Activated CD4-positive, alpha-beta T cell treated with anti-CD3 and anti-CD28 coated beads for 36 hours (primary cell): ENCODE data around the gene CDH9. TPM values are rescaled to one million over a fixed set of nuclear protein-coding genes. Genes with fewer than 3 reads are reported as not detected.
"Not testable (repeated sequence)": the region's sequence is repeated elsewhere in the genome, so short reads cannot be mapped to it uniquely, and the experiment has no call there.

Source experiments
- ATAC-seq: fragments of 200-7000 bp; cut with Tn5 transposase; one replicate; pipeline ENCODE4 v1.10.0; 2021; ENCODE audit warnings: mild to moderate bottlenecking, moderate library complexity
- CTCF ChIA-PET: fragments of 350-600 bp; sonication (Branson Sonifier 250); formaldehyde crosslinking; loops from one replicate; lab custom pipeline; 2021; ENCODE audit warnings: antibody characterized with exemption; lab: Charles Lee
- POLR2A ChIA-PET: fragments of 350-600 bp; sonication (Branson Sonifier 250); formaldehyde crosslinking; loops from one replicate; lab custom pipeline; 2021; ENCODE audit warnings: antibody characterized with exemption, inconsistent platforms; lab: Charles Lee
- DNase-seq: peaks from one replicate; pipeline ENCODE4 v3.0.0-alpha.2; 2020
- H3K27ac Mint-ChIP-seq: one replicate; pipeline ENCODE4 v1.8.0; 2021; ENCODE audit warnings: mixed read lengths
- H3K27me3 Mint-ChIP-seq: one replicate; pipeline ENCODE4 v1.8.0; 2021; ENCODE audit warnings: mixed read lengths
- H3K36me3 Mint-ChIP-seq: one replicate; pipeline ENCODE4 v1.8.0; 2021; ENCODE audit warnings: low read depth, mixed read lengths
- H3K4me1 Mint-ChIP-seq: one replicate; pipeline ENCODE4 v1.8.0; 2021; ENCODE audit warnings: mixed read lengths
- H3K4me3 Mint-ChIP-seq: one replicate; pipeline ENCODE4 v1.8.0; 2021; ENCODE audit warnings: mild to moderate bottlenecking, moderate library complexity, mixed read lengths
- H3K9me3 Mint-ChIP-seq: one replicate; pipeline ENCODE4 v1.8.0; 2021; ENCODE audit warnings: low read depth, mixed read lengths
- intact Hi-C, 2 experiments: fragments of 100-400 bp; cut with DNase I in 1 of 2; cut with micrococcal nuclease in 1 of 2; formaldehyde crosslinking; loops; one replicate each; pipeline versions ENCODE4 v1.14.2 to v1.15.1; 2022 to 2024; cut with DNase I, micrococcal nuclease
- total RNA-seq, 2 experiments: library from RNA; stranded (reverse); gene quantifications; one replicate each; pipeline ENCODE4 v1.2.3, GENCODE V29; 2021

CDH9 gene
- total RNA-seq, 2 experiments from 2014 or later: not detected

DNA sequence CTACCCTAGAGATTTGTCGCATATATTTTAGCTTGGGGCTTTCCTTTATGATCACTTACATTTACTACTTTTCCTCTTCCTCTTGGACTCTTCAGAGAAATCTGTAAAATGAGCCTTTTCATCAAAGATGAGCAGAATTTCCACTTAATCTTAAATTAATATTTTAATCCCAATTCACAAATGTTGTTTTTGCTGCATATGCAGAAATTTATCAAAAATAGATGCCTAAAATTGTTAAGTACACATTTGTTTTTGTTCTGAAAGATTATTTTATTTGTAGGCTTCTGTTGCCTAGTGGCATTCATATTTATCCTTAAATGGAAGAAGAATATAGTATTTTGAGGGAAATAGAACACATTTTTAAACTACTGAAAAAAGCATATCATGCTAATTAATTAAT is 168.6 kb downstream of the CDH9 start:
- ATAC-seq: no peak
- H3K36me3 Mint-ChIP-seq: no peaks in the 10 kb centered on the region
- intact Hi-C loops: no loop called here
- no peak for DNase-seq
- H3K27ac Mint-ChIP-seq: no peak overlapping the region
- H3K4me3 Mint-ChIP-seq: no peak overlapping the region
- peaks cover 7% of the 10 kb centered on the region for H3K9me3 Mint-ChIP-seq
- CTCF ChIA-PET: no interaction called here
- H3K27me3 Mint-ChIP-seq: no peaks in the 10 kb centered on the region
- H3K4me1 Mint-ChIP-seq: no peaks in the 10 kb centered on the region
- POLR2A ChIA-PET: no interaction called here

DNA sequence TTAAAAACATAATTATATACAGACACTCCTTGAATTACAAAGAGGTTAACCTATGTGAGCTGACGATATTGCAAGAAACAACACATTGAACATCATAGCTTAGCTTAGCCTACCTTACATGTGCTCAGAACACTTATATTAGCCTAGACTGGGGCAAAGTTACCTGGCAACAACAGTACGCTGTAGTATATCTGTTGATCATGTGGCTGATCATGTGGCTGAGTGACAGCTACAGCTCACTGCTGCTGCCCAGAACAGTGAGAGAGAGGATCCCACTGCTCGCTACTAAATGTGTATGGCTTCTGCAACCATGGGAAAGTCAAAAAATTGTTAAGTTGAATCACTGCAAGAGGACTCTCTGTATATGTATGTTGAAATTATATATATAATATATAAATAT is 169.9 kb downstream of the CDH9 start:
- DNase-seq (no peak), ATAC-seq (no peak)
- no peaks in the 10 kb centered on the region for H3K36me3 Mint-ChIP-seq
- no peak overlapping the region for H3K4me3 Mint-ChIP-seq
- CTCF ChIA-PET: no interaction called here
- H3K9me3 Mint-ChIP-seq: peaks cover 7% of the 10 kb centered on the region
- no peaks in the 10 kb centered on the region for H3K27me3 Mint-ChIP-seq
- POLR2A ChIA-PET: no interaction called here
- H3K27ac Mint-ChIP-seq: no peak overlapping the region
- intact Hi-C loops: no loop called here
- H3K4me1 Mint-ChIP-seq: no peaks in the 10 kb centered on the region

DNA sequence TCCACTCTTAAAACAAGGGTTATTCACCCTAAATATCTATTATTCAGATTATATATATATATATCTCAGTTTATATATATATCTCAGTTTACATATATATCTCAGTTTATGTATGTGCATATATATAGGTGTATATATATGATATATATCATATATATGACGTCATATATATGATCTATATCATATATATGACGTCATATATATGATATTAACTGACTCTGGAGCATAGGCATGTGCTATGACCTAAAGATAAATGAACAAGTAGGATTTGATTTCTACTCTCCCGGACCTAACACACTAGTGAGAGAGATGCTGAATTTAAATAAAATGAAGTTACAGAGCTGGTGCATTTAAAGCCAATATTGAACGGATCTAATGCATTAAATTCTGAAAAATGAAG is 174.3 kb downstream of the CDH9 start:
- H3K36me3 Mint-ChIP-seq: no peaks in the 10 kb centered on the region
- ChIA-PET POLR2A (no interaction called here), CTCF (no interaction called here)
- no peak overlapping the region for H3K4me3 Mint-ChIP-seq
- peaks cover 9% of the 10 kb centered on the region for H3K9me3 Mint-ChIP-seq
- H3K27me3 Mint-ChIP-seq: no peaks in the 10 kb centered on the region
- no peaks in the 10 kb centered on the region for H3K4me1 Mint-ChIP-seq
- no peak for ATAC-seq
- H3K27ac Mint-ChIP-seq: no peak overlapping the region
- intact Hi-C loops: no loop called here
- no peak for DNase-seq

DNA sequence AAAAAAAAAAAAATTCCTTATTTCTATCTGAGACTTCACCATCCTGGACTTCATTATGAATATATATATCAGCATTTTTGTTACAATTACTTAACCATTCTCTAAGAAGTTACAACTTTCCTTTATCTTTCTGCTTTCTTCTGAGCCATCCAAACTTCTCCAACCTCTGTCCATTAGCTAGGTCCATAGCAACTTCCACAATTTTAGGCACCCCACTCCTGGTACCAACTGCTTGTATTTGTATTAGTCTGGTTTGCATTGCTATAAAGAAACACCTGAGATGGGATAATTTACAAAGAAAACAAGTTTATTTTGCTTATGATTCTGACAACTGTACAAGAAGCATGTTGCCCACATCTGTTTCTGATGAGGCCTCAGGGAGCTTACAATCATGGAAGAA is 182.1 kb downstream of the CDH9 start:
- DNase-seq (no peak), ATAC-seq (no peak)
- Mint-ChIP-seq H3K36me3 (no peaks in the 10 kb centered on the region), H3K4me3 (no peak overlapping the region), H3K27me3 (no peaks in the 10 kb centered on the region), H3K9me3 (peaks cover 35% of the 10 kb centered on the region), H3K27ac (no peak overlapping the region), H3K4me1 (no peaks in the 10 kb centered on the region)
- CTCF ChIA-PET: no interaction called here
- intact Hi-C loops: no loop called here
- POLR2A ChIA-PET: no interaction called here

DNA sequence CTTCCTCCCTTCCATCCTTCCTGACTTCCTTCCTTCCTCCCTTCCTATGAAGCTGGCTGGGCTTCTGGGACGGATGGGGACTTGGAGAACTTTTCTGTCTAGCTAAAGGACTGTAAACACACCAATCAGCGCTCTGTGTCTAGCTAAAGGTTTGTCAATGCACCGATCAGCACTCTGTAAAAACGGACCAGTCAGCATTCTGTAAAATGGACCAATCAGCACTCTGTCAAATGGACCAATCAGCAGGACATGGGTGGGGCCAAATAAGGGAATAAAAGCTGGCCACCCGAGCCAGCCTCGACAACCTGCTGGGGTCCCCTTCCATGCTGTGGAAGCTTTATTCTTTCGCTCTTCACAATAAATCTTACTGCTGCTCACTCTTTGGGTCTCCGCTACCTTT is 185.9 kb downstream of the CDH9 start:
- CTCF ChIA-PET, DNase-seq, H3K4me3 Mint-ChIP-seq, POLR2A ChIA-PET, H3K36me3 Mint-ChIP-seq, H3K27ac Mint-ChIP-seq, H3K4me1 Mint-ChIP-seq, intact Hi-C loops, H3K27me3 Mint-ChIP-seq, ATAC-seq: not testable (repeated sequence)
- H3K9me3 Mint-ChIP-seq: peaks cover 26% of the 10 kb centered on the region

DNA sequence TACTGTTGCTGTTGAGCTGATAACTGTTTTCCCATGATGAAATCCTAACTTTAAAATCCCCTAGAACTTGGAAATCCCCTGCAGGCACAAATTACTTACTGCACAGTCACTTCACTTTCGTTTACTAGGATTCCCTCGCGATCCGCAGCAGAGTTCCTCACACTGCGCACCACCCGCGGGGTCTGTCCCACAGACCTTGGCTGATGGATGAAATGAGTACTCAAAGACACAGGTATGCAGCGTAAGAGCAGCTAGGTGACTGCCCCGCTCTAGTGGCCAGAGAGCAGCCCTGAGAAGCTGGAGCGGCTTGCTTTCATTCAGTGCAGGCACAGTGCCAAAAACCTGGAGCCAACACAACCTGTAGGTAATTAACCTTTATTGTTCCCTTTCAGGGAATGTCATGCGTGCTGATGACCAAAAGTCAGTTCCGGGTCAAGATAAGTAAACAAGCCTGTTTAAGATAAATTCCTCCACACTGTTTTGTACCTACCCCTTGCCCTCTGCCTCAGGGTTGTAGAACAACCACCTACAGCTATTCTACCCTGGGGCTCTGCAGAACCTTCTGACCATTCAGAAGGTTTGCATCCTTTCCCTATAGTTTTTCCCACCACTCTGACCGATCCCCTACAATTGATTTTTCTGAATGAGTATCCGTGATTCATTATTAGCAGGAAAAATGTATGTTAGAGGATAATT is 191.2 kb downstream of the CDH9 start:
- Mint-ChIP-seq H3K9me3 (peaks cover 22% of the 10 kb centered on the region), H3K4me1 (no peaks in the 10 kb centered on the region), H3K27me3 (no peaks in the 10 kb centered on the region), H3K36me3 (no peaks in the 10 kb centered on the region), H3K27ac (no peak overlapping the region), H3K4me3 (no peak overlapping the region)
- POLR2A ChIA-PET: no interaction called here
- ATAC-seq (no peak), DNase-seq (no peak)
- intact Hi-C loops: no loop called here
- CTCF ChIA-PET: no interaction called here

DNA sequence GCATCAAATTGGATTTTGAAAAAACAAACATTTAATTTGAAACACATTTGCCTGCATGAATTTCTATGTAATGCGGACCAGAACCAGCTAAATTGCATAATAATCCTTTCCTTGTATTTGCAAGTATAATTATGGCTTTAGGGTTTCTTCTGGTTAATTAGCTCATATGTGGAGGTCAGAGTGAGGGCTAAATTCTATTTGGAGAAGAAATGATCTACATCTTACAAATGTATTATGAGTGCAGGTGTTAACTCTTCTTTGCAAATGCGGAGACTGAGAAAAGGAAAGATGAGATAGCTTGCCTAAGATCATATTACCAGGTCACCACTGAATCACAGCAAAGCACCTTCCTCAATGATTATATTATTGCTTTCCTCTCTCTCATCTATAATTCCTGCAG is 194.7 kb downstream of the CDH9 start:
- DNase-seq: no peak
- H3K4me3 Mint-ChIP-seq: no peak overlapping the region
- CTCF ChIA-PET: interaction anchor here (1.5 kb wide), 1 partner anchor 12 kb away, joined by 4 read pairs; no protein-coding TSS in a partner anchor

DNA sequence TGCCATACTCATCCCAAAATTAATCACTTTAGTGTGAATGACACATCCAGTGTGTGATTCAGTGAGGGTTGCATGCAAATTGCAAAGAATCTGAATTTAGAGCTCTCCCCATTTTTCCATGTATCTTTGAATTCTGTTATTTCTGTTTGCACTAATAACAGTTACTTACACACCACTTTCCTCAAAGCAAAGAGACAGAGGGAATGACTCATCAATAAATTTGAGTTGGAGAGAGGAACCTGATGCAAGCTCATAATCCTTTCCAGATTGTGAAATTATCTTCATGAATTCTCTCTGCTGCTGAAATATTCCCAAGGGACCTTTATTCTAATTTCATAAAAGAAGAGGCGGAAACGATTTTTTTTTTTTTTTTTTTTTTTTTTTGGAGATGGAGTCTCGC is 204.8 kb downstream of the CDH9 start:
- no peak for DNase-seq
- Mint-ChIP-seq H3K4me1 (no peaks in the 10 kb centered on the region), H3K27me3 (no peaks in the 10 kb centered on the region), H3K4me3 (no peak overlapping the region), H3K9me3 (peaks cover 16% of the 10 kb centered on the region), H3K27ac (no peak overlapping the region), H3K36me3 (no peaks in the 10 kb centered on the region)
- CTCF ChIA-PET: no interaction called here
- intact Hi-C loops: no loop called here
- POLR2A ChIA-PET: no interaction called here
- no peak for ATAC-seq

More for the DNA sequence above, 194.7 kb downstream of the CDH9 start:
- H3K27ac Mint-ChIP-seq: no peak overlapping the region
- no peak for ATAC-seq
- no peaks in the 10 kb centered on the region for H3K4me1 Mint-ChIP-seq
- H3K9me3 Mint-ChIP-seq: peaks cover 17% of the 10 kb centered on the region
- intact Hi-C loops: no loop called here
- H3K27me3 Mint-ChIP-seq: no peaks in the 10 kb centered on the region
- POLR2A ChIA-PET: no interaction called here
- H3K36me3 Mint-ChIP-seq: no peaks in the 10 kb centered on the region
